Measurements from ENCODE around the gene MSRB2. TPM values are rescaled to one million over a fixed set of nuclear protein-coding genes. Genes with fewer than 3 reads are reported as not detected.

MSRB2 gene
- 10 to 100 TPM; 12.5 to 19.3 (median 16.0) TPM for total RNA-seq

GRCh38 chr10:23095404-23095965, at the start of gene MSRB2:
Gene MSRB2, plus strand, starts transcription at chr10:23095579. Its CDS starts 30 bp downstream, at chr10:23095609.
- Histone ChIP-seq H3K36me3 (no peaks in the 10 kb centered on the region), H3K27me3 (no peaks in the 10 kb centered on the region), H3K27ac (peak within 1 kb of the TSS; percentile 85 to 94 (median 89)), H3K4me3 (peak within 1 kb of the TSS; percentile 56 to 83 (median 70)), H3K4me1 (peaks cover 0 to 24% (median 9%) of the 10 kb centered on the region in 4 donors), H3K9me3 (peaks cover 0 to 10% (median 0%) of the 10 kb centered on the region in 4 donors)
- WGBS, 2 donors: 0 to 1% methylated on average over 37 to 47 of the region's 50 CpGs
- DNase-seq (ENCODE audit: low spot score in 2 of 2): peak; percentile 85 to 88
- TF ChIP-seq POLR2A (IDR thresholded peaks at IDR 0.05): peak; percentile 72 to 76
- TF ChIP-seq EP300 (IDR thresholded peaks at IDR 0.05): peak in 1 of 2 donors; percentile 69
- TF ChIP-seq CTCF (IDR thresholded peaks at IDR 0.05): no peak

GRCh38 chr10:23046027-23046426, 49.4 kb upstream of the MSRB2 start:
- Histone ChIP-seq H3K27ac (no peak overlapping the region), H3K4me3 (no peak overlapping the region), H3K36me3 (no peaks in the 10 kb centered on the region), H3K9me3 (no peaks in the 10 kb centered on the region), H3K27me3 (no peaks in the 10 kb centered on the region), H3K4me1 (no peaks in the 10 kb centered on the region)
- DNase-seq (ENCODE audit: low spot score in 2 of 2): no peak
- 46 to 62% methylated on average over 4 of the region's 4 CpGs for WGBS, 2 donors
- TF ChIP-seq POLR2A (IDR thresholded peaks at IDR 0.05) (no peak), EP300 (IDR thresholded peaks at IDR 0.05) (no peak), CTCF (IDR thresholded peaks at IDR 0.05) (no peak)

- no peak for DNase-seq (ENCODE audit: low spot score in 2 of 2)
- H3K9me3 ChIP-seq: no peaks in the 10 kb centered on the region
- 54 to 57% methylated on average over 9 of the region's 9 CpGs for WGBS, 2 donors
Observed at GRCh38 chr10:23047201-23048050, 48.0 kb upstream of the MSRB2 start.

GRCh38 chr10:23048191-23048590, 47.2 kb upstream of the MSRB2 start:
- WGBS, 2 donors: 95 to 96% methylated on average over 4 of the region's 4 CpGs
- Histone ChIP-seq H3K36me3 (no peaks in the 10 kb centered on the region), H3K9me3 (no peaks in the 10 kb centered on the region), H3K27me3 (no peaks in the 10 kb centered on the region), H3K4me3 (no peak overlapping the region), H3K4me1 (no peaks in the 10 kb centered on the region), H3K27ac (no peak overlapping the region)
- TF ChIP-seq CTCF (IDR thresholded peaks at IDR 0.05) (no peak), EP300 (IDR thresholded peaks at IDR 0.05) (no peak), POLR2A (IDR thresholded peaks at IDR 0.05) (no peak)
- no peak for DNase-seq (ENCODE audit: low spot score in 2 of 2)

More at GRCh38 chr10:23047201-23048050, 48.0 kb upstream of the MSRB2 start:
- Histone ChIP-seq H3K27ac (no peak overlapping the region), H3K36me3 (no peaks in the 10 kb centered on the region), H3K4me1 (no peaks in the 10 kb centered on the region), H3K4me3 (no peak overlapping the region), H3K27me3 (no peaks in the 10 kb centered on the region)
- TF ChIP-seq POLR2A (IDR thresholded peaks at IDR 0.05) (no peak), EP300 (IDR thresholded peaks at IDR 0.05) (no peak), CTCF (IDR thresholded peaks at IDR 0.05) (no peak)

- no peaks in the 10 kb centered on the region for H3K36me3 ChIP-seq
- H3K27me3 ChIP-seq: no peaks in the 10 kb centered on the region
- no peak for TF ChIP-seq CTCF (IDR thresholded peaks at IDR 0.05)
- no peak for TF ChIP-seq EP300 (IDR thresholded peaks at IDR 0.05)
- TF ChIP-seq POLR2A (IDR thresholded peaks at IDR 0.05): no peak
- no peaks in the 10 kb centered on the region for H3K9me3 ChIP-seq
- WGBS, 2 donors: 81 to 89% methylated on average over 3 of the region's 3 CpGs
- no peak for DNase-seq (ENCODE audit: low spot score in 2 of 2)
- H3K4me1 ChIP-seq: no peaks in the 10 kb centered on the region
- no peak overlapping the region for H3K27ac ChIP-seq
- no peak overlapping the region for H3K4me3 ChIP-seq
Observed at GRCh38 chr10:23051278-23051677, 44.1 kb upstream of the MSRB2 start.
